Osteoblast (primary cell): Measurements from ENCODE around the gene CEP152. TPM values are rescaled to one million over a fixed set of nuclear protein-coding genes. Genes with fewer than 3 reads are reported as not detected.
A peak's percentile ranks its signal among the peaks of the same experiment; 100 is the strongest.

ENCODE experiments used
- DNase-seq: peaks from one replicate; pipeline ENCODE4 v3.0.0; 2011; ENCODE audit warnings: low spot score, mixed read lengths; ENCODE audit not compliant: insufficient read length; ENCODE audit errors: missing footprints
- H2AFZ ChIP-seq: 2 replicates; pipeline ENCODE4 v1.6.0; 2011; ENCODE audit warnings: mild to moderate bottlenecking, low read length
- H3K27ac ChIP-seq: 2 replicates; pipeline ENCODE4 v1.5.1; 2011; ENCODE audit warnings: mild to moderate bottlenecking, low read depth, low read length, moderate library complexity
- H3K27me3 ChIP-seq: 2 replicates; pipeline ENCODE4 v1.6.0; 2012; ENCODE audit warnings: mild to moderate bottlenecking, control low read depth, inconsistent platforms, low read length, moderate library complexity; ENCODE audit not compliant: insufficient read depth
- H3K36me3 ChIP-seq: 2 replicates; pipeline ENCODE4 v1.5.1; 2011; ENCODE audit warnings: mild to moderate bottlenecking, low read length, control low read depth, moderate library complexity; ENCODE audit not compliant: insufficient read depth
- H3K4me1 ChIP-seq: 2 replicates; pipeline ENCODE4 v1.5.1; 2011; ENCODE audit warnings: mild to moderate bottlenecking, low read length, control low read depth, moderate library complexity; ENCODE audit not compliant: insufficient read depth
- H3K4me2 ChIP-seq: 2 replicates; pipeline ENCODE4 v1.6.0; 2011; ENCODE audit warnings: mild to moderate bottlenecking, low read length; ENCODE audit not compliant: insufficient read depth
- H3K4me3 ChIP-seq: fragments of 200-600 bp; sonication (generic); 3 replicates; pipeline ENCODE4 v1.5.1; 2012; ENCODE audit warnings: mild to moderate bottlenecking, low read length, inconsistent platforms; ENCODE audit not compliant: insufficient read depth
- H3K79me2 ChIP-seq: 2 replicates; pipeline ENCODE4 v1.6.0; 2012; ENCODE audit warnings: mild to moderate bottlenecking, low read length, control low read depth, inconsistent platforms; ENCODE audit not compliant: insufficient read depth
- H3K9me3 ChIP-seq: 2 replicates; pipeline ENCODE4 v1.5.1; 2011; ENCODE audit warnings: low read depth, low read length, control low read depth
- H4K20me1 ChIP-seq: 2 replicates; pipeline ENCODE4 v1.6.0; 2012; ENCODE audit warnings: mild to moderate bottlenecking, low read length, control low read depth; ENCODE audit not compliant: insufficient read depth
- CTCF ChIP-seq: IDR thresholded peaks from 2 replicates; pipeline ENCODE4 v1.5.1; 2011; ENCODE audit warnings: mild to moderate bottlenecking, low read depth, low read length, moderate library complexity; ENCODE audit errors: extremely low read depth
- total RNA-seq: library from RNA; depleted of rRNA; stranded (reverse); fragments of >200 nt; gene quantifications from 2 replicates; pipeline ENCODE4 v1.2.3, GENCODE V29; 2012

The CEP152 gene
- total RNA-seq, 1 donor, result 4.3 TPM

- H3K27me3 ChIP-seq, result no peaks in the 10 kb centered on the region
- no peaks in the 10 kb centered on the region for H3K36me3 ChIP-seq
- peaks cover 20% of the 10 kb centered on the region for H3K4me1 ChIP-seq
- no peaks in the 10 kb centered on the region for H3K9me3 ChIP-seq
- peak overlapping the region; percentile 33 for H3K4me3 ChIP-seq
- no peaks in the 10 kb centered on the region for H4K20me1 ChIP-seq
- no peak for TF ChIP-seq CTCF
- peak overlapping the region; percentile 69 for H3K4me2 ChIP-seq
- no peaks in the 10 kb centered on the region for H3K79me2 ChIP-seq
- DNase-seq, result no peak
- no peak overlapping the region for H2AFZ ChIP-seq
- peak overlapping the region; percentile 48 for H3K27ac ChIP-seq
Measured at GRCh38 chr15:48778331-48778730, 32.5 kb downstream of the CEP152 start.

GRCh38 chr15:48777645-48778330 lies 33.1 kb downstream of the CEP152 start:
- H4K20me1 ChIP-seq, result no peaks in the 10 kb centered on the region
- peak overlapping the region; percentile 69 for H3K4me2 ChIP-seq
- peaks cover 25% of the 10 kb centered on the region for H3K4me1 ChIP-seq
- TF ChIP-seq CTCF, result no peak
- H3K27ac ChIP-seq, result peak overlapping the region; percentile 48
- H2AFZ ChIP-seq, result peak overlapping the region; percentile 17
- peak overlapping the region; percentile 33 for H3K4me3 ChIP-seq
- H3K27me3 ChIP-seq, result no peaks in the 10 kb centered on the region
- no peaks in the 10 kb centered on the region for H3K79me2 ChIP-seq
- no peaks in the 10 kb centered on the region for H3K36me3 ChIP-seq
- no peaks in the 10 kb centered on the region for H3K9me3 ChIP-seq
- peak; percentile 53 for DNase-seq

GRCh38 chr15:48775546-48775945 lies 35.3 kb downstream of the CEP152 start:
- H3K27me3 ChIP-seq, result no peaks in the 10 kb centered on the region
- H2AFZ ChIP-seq, result no peak overlapping the region
- no peaks in the 10 kb centered on the region for H4K20me1 ChIP-seq
- no peaks in the 10 kb centered on the region for H3K36me3 ChIP-seq
- no peaks in the 10 kb centered on the region for H3K9me3 ChIP-seq
- H3K4me1 ChIP-seq, result peaks cover 34% of the 10 kb centered on the region
- H3K4me2 ChIP-seq, result no peak overlapping the region
- no peak overlapping the region for H3K4me3 ChIP-seq
- H3K27ac ChIP-seq, result no peak overlapping the region
- H3K79me2 ChIP-seq, result no peaks in the 10 kb centered on the region
- no peak for TF ChIP-seq CTCF
- no peak for DNase-seq

- no peak for TF ChIP-seq CTCF
- no peak for DNase-seq
- Histone ChIP-seq H3K9me3 (no peaks in the 10 kb centered on the region), H3K27ac (peak overlapping the region; percentile 69), H3K4me2 (peak overlapping the region; percentile 47), H3K4me1 (peaks cover 34% of the 10 kb centered on the region), H3K79me2 (no peaks in the 10 kb centered on the region), H3K4me3 (no peak overlapping the region), H4K20me1 (no peaks in the 10 kb centered on the region), H3K36me3 (no peaks in the 10 kb centered on the region), H2AFZ (peak overlapping the region; percentile 47), H3K27me3 (no peaks in the 10 kb centered on the region)
Measured at GRCh38 chr15:48774484-48774883, 36.4 kb downstream of the CEP152 start.
